CD1c-positive myeloid dendritic cell (primary cell): ENCODE results near the gene DSE.
A peak's percentile ranks its signal among the peaks of the same experiment; 100 is the strongest.

Experiments
- DNase-seq: peaks from one replicate; pipeline ENCODE4 v3.0.0-alpha.2; 2016; ENCODE audit errors: extremely low spot score

DSE gene

DNA sequence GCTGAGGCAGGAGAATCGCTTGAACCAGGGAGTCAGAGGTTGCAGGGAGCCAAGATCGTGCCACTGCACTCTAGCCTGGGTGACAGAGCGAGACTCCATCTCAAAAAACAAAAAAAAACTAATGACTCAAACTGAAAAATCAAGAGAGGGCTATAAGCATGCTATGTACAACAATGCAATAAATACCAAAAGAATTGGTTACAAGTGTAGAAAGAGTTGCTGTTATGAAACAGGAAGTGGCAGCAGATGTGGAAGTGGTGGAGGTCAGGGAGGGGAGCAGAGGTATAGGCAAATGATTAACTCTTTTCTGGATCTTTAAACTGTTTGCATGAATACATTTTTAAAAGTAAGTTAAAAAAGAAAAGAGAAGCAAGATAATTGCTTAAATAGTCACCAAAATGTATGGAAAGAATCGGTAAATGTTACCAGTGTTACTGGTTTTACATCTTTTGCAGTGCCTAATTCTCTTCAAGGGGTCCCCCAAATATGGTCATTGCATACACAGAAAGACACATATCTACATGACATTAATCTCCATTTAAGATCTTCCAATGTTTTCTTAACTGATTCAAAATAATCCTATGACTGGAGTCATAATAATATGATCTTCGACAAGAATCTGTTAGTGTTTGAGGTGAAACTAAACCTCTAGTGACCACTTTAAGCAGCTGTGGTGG is 105.4 kb downstream of the DSE start:
- peak; percentile 78 for DNase-seq

DNA sequence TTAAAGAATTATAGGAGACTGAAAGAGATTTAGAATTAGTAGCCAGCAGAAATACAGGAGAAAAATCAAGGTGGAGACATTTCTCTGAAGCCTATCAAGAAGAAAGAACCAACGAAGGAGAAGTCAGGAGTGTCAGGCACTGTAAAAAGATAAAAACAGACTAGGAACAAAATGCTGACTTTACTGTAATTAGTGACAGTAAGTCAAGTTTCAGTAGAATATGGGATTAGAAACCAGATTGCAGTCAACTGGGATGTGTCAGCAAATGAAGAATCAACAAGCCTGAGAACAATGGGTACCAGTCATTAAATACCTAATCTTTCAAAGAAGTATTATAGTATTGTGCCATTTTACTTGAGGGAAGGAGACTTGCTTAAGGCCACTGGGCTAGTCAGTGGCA is 112.0 kb downstream of the DSE start:
- DNase-seq: no peak

DNA sequence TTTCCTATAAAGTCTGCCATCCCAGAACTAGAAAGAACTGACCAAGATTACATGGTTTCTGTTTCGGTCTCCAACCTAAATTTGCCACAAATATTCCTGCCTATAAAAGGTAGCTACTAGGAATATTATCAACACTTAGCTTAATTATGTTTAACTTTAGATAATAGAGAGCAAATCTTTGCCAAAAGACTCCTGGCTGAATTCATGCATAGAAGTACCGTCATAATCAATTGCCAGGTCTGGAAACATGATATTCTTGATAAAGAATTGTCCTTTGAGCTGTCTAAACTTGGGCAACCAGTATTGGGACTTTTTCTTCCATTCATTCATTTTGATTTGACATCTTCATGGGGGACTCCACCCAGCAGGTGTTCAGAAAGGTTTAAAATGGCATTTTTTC is 112.9 kb downstream of the DSE start:
- no peak for DNase-seq

DNA sequence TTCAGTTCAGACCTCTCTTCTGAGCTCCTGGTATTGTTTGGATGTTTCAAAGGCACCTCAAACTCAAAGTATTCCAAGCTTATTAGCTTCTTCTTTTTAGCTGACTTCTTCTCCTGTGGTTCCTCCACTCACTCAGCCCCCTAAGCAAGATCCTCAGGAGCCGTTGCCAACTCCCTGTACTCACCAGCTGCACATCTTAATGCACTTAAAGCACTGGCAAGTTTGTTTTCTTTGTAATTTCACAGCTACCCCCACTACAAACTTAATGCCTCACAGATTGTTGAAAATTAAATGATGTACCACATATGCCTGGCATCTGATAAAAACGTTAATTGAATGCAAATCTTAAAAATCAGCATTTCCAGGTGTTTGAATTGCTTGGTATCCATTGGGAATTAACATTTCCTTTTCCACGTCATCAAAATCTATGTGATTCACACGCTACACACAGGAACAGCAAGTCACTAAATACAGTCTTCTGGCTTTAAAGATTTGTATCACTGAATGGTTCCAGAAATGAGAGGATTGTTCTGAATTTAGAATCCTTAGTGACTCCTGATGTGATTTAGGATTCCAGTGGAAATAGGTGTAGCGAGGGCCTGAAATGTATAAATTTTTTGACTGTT is 114.9 kb downstream of the DSE start:
- no peak for DNase-seq

DNA sequence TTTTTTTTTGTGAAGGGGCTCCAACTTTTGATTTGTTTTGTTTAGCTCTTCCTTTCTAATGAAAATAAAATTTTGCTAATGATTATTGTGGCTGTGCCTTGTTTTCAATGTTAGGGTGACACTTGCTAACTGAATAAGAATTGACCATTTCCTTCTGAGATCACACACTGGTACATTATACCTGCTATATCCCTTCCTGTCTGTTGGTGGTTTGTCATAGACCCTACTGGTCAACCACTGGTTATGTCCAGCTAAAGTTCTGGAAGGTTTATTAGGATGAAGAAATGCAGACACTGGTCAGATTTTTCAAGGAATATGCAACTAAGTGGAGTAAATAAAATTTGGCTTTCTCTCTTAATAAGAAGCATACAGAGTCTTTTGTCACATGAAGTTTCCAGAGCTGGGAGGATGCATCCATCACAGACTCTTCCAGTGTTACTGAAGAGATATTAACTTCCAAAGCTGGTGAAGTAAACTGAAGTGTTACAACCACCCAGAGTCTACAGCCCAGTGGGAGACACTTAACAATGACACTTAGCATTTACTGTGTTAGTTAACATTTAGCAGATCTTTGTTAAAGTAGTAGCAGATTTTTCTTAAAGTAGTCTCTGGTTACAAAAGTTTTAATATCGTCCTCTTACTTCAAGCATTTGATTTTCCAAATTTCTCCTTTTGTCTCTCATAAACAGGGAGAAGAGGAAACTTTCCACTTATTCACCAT is 121.0 kb downstream of the DSE start:
- no peak for DNase-seq

DNA sequence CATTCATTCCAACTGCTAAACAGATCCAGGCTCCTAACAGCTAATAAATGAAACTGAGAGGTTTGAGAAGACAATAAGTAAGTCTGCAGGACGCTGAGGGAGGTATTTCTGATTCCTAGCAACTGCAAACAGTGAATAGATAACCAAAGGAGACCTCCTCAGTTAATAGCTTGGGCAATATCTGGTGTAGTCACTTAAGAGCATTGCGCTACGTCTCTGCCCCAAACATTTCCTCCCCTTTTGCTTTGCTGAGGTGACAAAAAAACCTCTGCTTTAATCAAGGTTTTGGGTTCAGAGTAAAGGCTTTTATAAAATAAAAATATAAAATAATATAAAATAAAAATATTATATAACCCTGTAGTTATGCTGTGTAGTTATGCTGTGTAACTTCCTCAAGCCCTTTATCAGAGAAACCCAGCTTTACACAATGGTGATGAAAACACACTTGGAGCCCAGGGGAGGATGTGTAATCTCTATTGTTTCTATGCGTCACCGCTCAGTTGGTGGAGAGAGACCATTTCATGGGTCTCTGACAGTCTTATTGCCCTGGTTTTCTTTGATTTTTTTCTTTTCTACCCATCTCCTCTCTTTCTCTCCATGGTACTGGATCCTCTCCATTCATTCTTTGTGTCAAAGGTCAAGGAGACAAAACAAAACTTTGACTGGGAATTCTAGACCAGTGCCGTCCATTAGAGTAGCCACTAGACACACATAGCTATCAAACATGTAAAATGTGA is 121.8 kb downstream of the DSE start:
- DNase-seq: peak; percentile 54
